GM19351 (cell line): Measurements from ENCODE around the gene NFIL3.
"Not testable (repeated sequence)": the region's sequence is repeated elsewhere in the genome, so short reads cannot be mapped to it uniquely, and the experiment has no call there.

ENCODE experiments used
- ATAC-seq: cut with Tn5 transposase; IDR thresholded peaks from one replicate; pipeline ENCODE4 v1.9.1; 2021; ENCODE audit warnings: mild to moderate bottlenecking, moderate library complexity; ENCODE audit not compliant: unreplicated experiment

NFIL3 gene

GRCh38 chr9:91398926-91399325, 24.7 kb downstream of the NFIL3 start:
- no peak for ATAC-seq

- ATAC-seq = peak; percentile 73
Observed at GRCh38 chr9:91395553-91396471, 27.8 kb downstream of the NFIL3 start.

- no peak for ATAC-seq
Observed at GRCh38 chr9:91395106-91395552, 28.5 kb downstream of the NFIL3 start.

GRCh38 chr9:91393826-91394225, 29.8 kb downstream of the NFIL3 start:
- ATAC-seq = no peak

GRCh38 chr9:91392435-91392834, 31.2 kb downstream of the NFIL3 start:
- ATAC-seq = no peak

- ATAC-seq = no peak
Observed at GRCh38 chr9:91391818-91392217, 31.8 kb downstream of the NFIL3 start.

GRCh38 chr9:91391412-91391811, 32.2 kb downstream of the NFIL3 start:
- no peak for ATAC-seq

GRCh38 chr9:91389686-91390085, 33.9 kb downstream of the NFIL3 start:
- ATAC-seq = not testable (repeated sequence)

GRCh38 chr9:91386765-91387164, 36.9 kb downstream of the NFIL3 start:
- ATAC-seq = no peak

- ATAC-seq = no peak
Observed at GRCh38 chr9:91384954-91385353, 38.7 kb downstream of the NFIL3 start.

GRCh38 chr9:91383577-91383976, 40.1 kb downstream of the NFIL3 start:
- no peak for ATAC-seq

GRCh38 chr9:91382298-91382697, 41.3 kb downstream of the NFIL3 start:
- ATAC-seq = no peak

- ATAC-seq = no peak
Observed at GRCh38 chr9:91379426-91379825, 44.2 kb downstream of the NFIL3 start.

GRCh38 chr9:91378695-91379127, 44.9 kb downstream of the NFIL3 start:
- ATAC-seq = no peak

GRCh38 chr9:91378054-91378453, 45.6 kb downstream of the NFIL3 start:
- not testable (repeated sequence) for ATAC-seq

- no peak for ATAC-seq
Observed at GRCh38 chr9:91376239-91376638, 47.4 kb downstream of the NFIL3 start.

GRCh38 chr9:91374939-91375338, 48.7 kb downstream of the NFIL3 start:
- ATAC-seq = no peak

- ATAC-seq = no peak
Observed at GRCh38 chr9:91371894-91372293, 51.7 kb downstream of the NFIL3 start.

- not testable (repeated sequence) for ATAC-seq
Observed at GRCh38 chr9:91370006-91370405, 53.6 kb downstream of the NFIL3 start.

GRCh38 chr9:91364702-91365101, 58.9 kb downstream of the NFIL3 start:
- no peak for ATAC-seq

- no peak for ATAC-seq
Observed at GRCh38 chr9:91364005-91364404, 59.6 kb downstream of the NFIL3 start.

- ATAC-seq = no peak
Observed at GRCh38 chr9:91362051-91362611, 61.5 kb downstream of the NFIL3 start.
